HG02885 (cell line): ENCODE results near the gene GOLT1B.

Experiments
- ATAC-seq: cut with Tn5 transposase; IDR thresholded peaks from one replicate; pipeline ENCODE4 v1.9.1; 2021; ENCODE audit warnings: mild to moderate bottlenecking; ENCODE audit not compliant: unreplicated experiment, poor library complexity

GOLT1B gene

GRCh38 chr12:21559855-21560569 is 58.4 kb downstream of the GOLT1B start:
- ATAC-seq = no peak

- no peak for ATAC-seq
These were observed 59.6 kb downstream of the GOLT1B start for GRCh38 chr12:21561158-21561557.

GRCh38 chr12:21562859-21563258 is 61.3 kb downstream of the GOLT1B start:
- no peak for ATAC-seq

GRCh38 chr12:21566223-21566906 is 64.8 kb downstream of the GOLT1B start:
- ATAC-seq = no peak

- ATAC-seq = no peak
These were observed 65.4 kb downstream of the GOLT1B start for GRCh38 chr12:21566907-21567394.
